MM.1S (cell line): ENCODE results near the gene AHRR.
"Not testable (repeated sequence)": the region's sequence is repeated elsewhere in the genome, so short reads cannot be mapped to it uniquely, and the experiment has no call there.

Experiments used
- DNase-seq: peaks from one replicate; pipeline ENCODE4 v3.0.0-alpha.2; 2015
- H2AFZ ChIP-seq: fragments of 300-600 bp; sonication (generic); 2 replicates; pipeline ENCODE4 v1.6.0; 2016; ENCODE audit warnings: antibody characterized with exemption, low read length
- H3F3A ChIP-seq: fragments of 300-600 bp; sonication (generic); 2 replicates; pipeline ENCODE4 v1.6.1; 2016; ENCODE audit warnings: mild to moderate bottlenecking, antibody characterized with exemption, low read length, moderate library complexity, mixed read lengths; ENCODE audit not compliant: insufficient read depth
- H3K27ac ChIP-seq: fragments of 300-600 bp; sonication (generic); 2 replicates; pipeline ENCODE4 v1.5.1; 2016; ENCODE audit warnings: mild to moderate bottlenecking, low read length
- H3K27me3 ChIP-seq: fragments of 300-600 bp; sonication (generic); replicated peaks from 2 replicates; pipeline ENCODE4 v1.6.0; 2016; ENCODE audit warnings: low read length; ENCODE audit not compliant: insufficient read depth
- H3K36me3 ChIP-seq: fragments of 300-600 bp; sonication (generic); replicated peaks from 2 replicates; pipeline ENCODE4 v1.6.1; 2016; ENCODE audit warnings: mild to moderate bottlenecking, low read length, mixed read lengths; ENCODE audit not compliant: insufficient read depth
- H3K4me1 ChIP-seq: fragments of 300-600 bp; sonication (generic); 2 replicates; pipeline ENCODE4 v1.6.1; 2016; ENCODE audit warnings: low read length, mixed read lengths
- H3K4me2 ChIP-seq: fragments of 300-600 bp; sonication (generic); 2 replicates; pipeline ENCODE4 v1.6.0; 2016; ENCODE audit warnings: low read depth, low read length
- H3K4me3 ChIP-seq: fragments of 300-600 bp; sonication (generic); 2 replicates; pipeline ENCODE4 v1.5.1; 2016; ENCODE audit warnings: low read length, mixed read lengths
- H3K79me2 ChIP-seq: fragments of 300-600 bp; sonication (generic); 2 replicates; pipeline ENCODE4 v1.6.1; 2016; ENCODE audit warnings: mixed run types, low read length, mixed read lengths
- H3K9ac ChIP-seq: fragments of 300-600 bp; sonication (generic); 2 replicates; pipeline ENCODE4 v1.6.1; 2016; ENCODE audit warnings: low read length, mixed read lengths
- H3K9me2 ChIP-seq: fragments of 300-600 bp; sonication (generic); replicated peaks from 2 replicates; pipeline ENCODE4 v1.6.1; 2016; ENCODE audit warnings: mild to moderate bottlenecking, low read length, mixed read lengths; ENCODE audit not compliant: insufficient read depth
- H3K9me3 ChIP-seq: fragments of 300-600 bp; sonication (generic); replicated peaks from 2 replicates; pipeline ENCODE4 v1.6.1; 2016; ENCODE audit warnings: mild to moderate bottlenecking, low read length, mixed read lengths; ENCODE audit not compliant: insufficient read depth
- H4K20me1 ChIP-seq: fragments of 300-600 bp; sonication (generic); 2 replicates; pipeline ENCODE4 v1.6.1; 2016; ENCODE audit warnings: mild to moderate bottlenecking, low read length, moderate library complexity, mixed read lengths; ENCODE audit not compliant: insufficient read depth
- CTCF ChIP-seq: fragments of 300-600 bp; sonication (generic); IDR thresholded peaks from 2 replicates; pipeline ENCODE4 v1.5.1; 2016; ENCODE audit warnings: antibody characterized with exemption, low read length, mixed read lengths
- EZH2 ChIP-seq: fragments of 300-600 bp; sonication (generic); optimal IDR thresholded peaks from 2 replicates; pipeline ENCODE3; 2017; ENCODE audit warnings: low read depth, mild to moderate bottlenecking, antibody characterized with exemption, low read length, mixed read lengths
- EZH2phosphoT487 ChIP-seq: fragments of 300-600 bp; sonication (generic); IDR thresholded peaks from 2 replicates; pipeline ENCODE4 v1.6.1; 2018; ENCODE audit warnings: antibody characterized with exemption, low read length

Gene AHRR

GRCh38 chr5:383621-384020 is 62.1 kb downstream of the AHRR start:
- DNase-seq = no peak
- Histone ChIP-seq H3K79me2 (no peaks in the 10 kb centered on the region), H3K36me3 (no peaks in the 10 kb centered on the region), H3K9me2 (no peaks in the 10 kb centered on the region), H3F3A (no peaks in the 10 kb centered on the region), H4K20me1 (no peaks in the 10 kb centered on the region), H3K9me3 (no peaks in the 10 kb centered on the region), H2AFZ (no peak overlapping the region), H3K9ac (no peak overlapping the region), H3K27ac (no peak overlapping the region), H3K4me2 (no peak overlapping the region), H3K27me3 (peaks cover 4% of the 10 kb centered on the region; the same call in 1 of the 2 replicates), H3K4me1 (no peaks in the 10 kb centered on the region), H3K4me3 (no peak overlapping the region)
- no peak for TF ChIP-seq EZH2phosphoT487
- no peak for TF ChIP-seq EZH2
- no peak for TF ChIP-seq CTCF

GRCh38 chr5:384576-384975 is 63.1 kb downstream of the AHRR start:
- not testable (repeated sequence) for H3K36me3 ChIP-seq, H3K4me2 ChIP-seq, H3K27me3 ChIP-seq, H3K9ac ChIP-seq, H3K79me2 ChIP-seq, H4K20me1 ChIP-seq, H3K4me1 ChIP-seq, DNase-seq, H3K4me3 ChIP-seq, H3K9me3 ChIP-seq, H3K9me2 ChIP-seq, H3K27ac ChIP-seq, H3F3A ChIP-seq, H2AFZ ChIP-seq

GRCh38 chr5:385321-385720 is 63.8 kb downstream of the AHRR start:
- Histone ChIP-seq H3F3A (no peaks in the 10 kb centered on the region), H3K4me1 (no peaks in the 10 kb centered on the region), H3K9me2 (no peaks in the 10 kb centered on the region), H2AFZ (no peak overlapping the region), H3K9ac (no peak overlapping the region), H3K9me3 (no peaks in the 10 kb centered on the region), H3K36me3 (no peaks in the 10 kb centered on the region), H3K27me3 (peaks cover 1% of the 10 kb centered on the region; the same call in 1 of the 2 replicates), H3K4me2 (no peak overlapping the region), H3K79me2 (no peaks in the 10 kb centered on the region), H3K4me3 (no peak overlapping the region), H4K20me1 (no peaks in the 10 kb centered on the region), H3K27ac (no peak overlapping the region)
- no peak for TF ChIP-seq CTCF
- TF ChIP-seq EZH2phosphoT487 = no peak
- TF ChIP-seq EZH2 = no peak
- no peak for DNase-seq

- H2AFZ ChIP-seq = no peak overlapping the region
- no peaks in the 10 kb centered on the region for H3K4me1 ChIP-seq
- H3K4me3 ChIP-seq = no peak overlapping the region
- no peaks in the 10 kb centered on the region for H3K79me2 ChIP-seq
- no peak overlapping the region for H3K27ac ChIP-seq
- H3K36me3 ChIP-seq = no peaks in the 10 kb centered on the region
- H3K9me3 ChIP-seq = no peaks in the 10 kb centered on the region
- H3K27me3 ChIP-seq = no peaks in the 10 kb centered on the region
- H3K9ac ChIP-seq = no peak overlapping the region
- H3F3A ChIP-seq = no peaks in the 10 kb centered on the region
- no peak for DNase-seq
- TF ChIP-seq EZH2phosphoT487 (no peak), CTCF (no peak), EZH2 (no peak)
- H3K4me2 ChIP-seq = no peak overlapping the region
- H3K9me2 ChIP-seq = no peaks in the 10 kb centered on the region
- H4K20me1 ChIP-seq = no peaks in the 10 kb centered on the region
These were observed 65.2 kb downstream of the AHRR start for GRCh38 chr5:386432-387341.
